Testis (tissue), 3 donors: ENCODE results near the gene ATP10A. TPM values are rescaled to one million over a fixed set of nuclear protein-coding genes. Genes with fewer than 3 reads are reported as not detected.

Source experiments
- DNase-seq: peaks from one replicate; pipeline ENCODE4 v3.0.0-alpha.2; 2019
- H3K27ac ChIP-seq, 2 donors: fragments of 200-600 bp; sonication (generic); one replicate each; pipeline ENCODE4 v1.5.1; 2019
- H3K27me3 ChIP-seq: fragments of 200-600 bp; sonication (generic); one replicate; pipeline ENCODE4 v1.5.1; 2019
- H3K36me3 ChIP-seq: fragments of 200-600 bp; sonication (generic); one replicate; pipeline ENCODE4 v1.5.1; 2017; ENCODE audit warnings: low read depth; ENCODE audit errors: missing control alignments
- H3K4me1 ChIP-seq: fragments of 200-600 bp; sonication (generic); one replicate; pipeline ENCODE4 v1.5.1; 2019
- H3K4me3 ChIP-seq, 2 donors: fragments of 200-600 bp; sonication (generic); one replicate each; pipeline ENCODE4 v1.5.1; 2017 to 2019
- H3K9me3 ChIP-seq: fragments of 200-600 bp; sonication (generic); one replicate; pipeline ENCODE4 v1.5.1; 2017
- POLR2A ChIP-seq: fragments of 450-650 bp; IDR thresholded peaks from one replicate; pipeline ENCODE4 v1.6.1; 2017; ENCODE audit warnings: antibody characterized with exemption, mild to moderate bottlenecking, moderate library complexity
- WGBS, 2 donors: methylation state at CpG; one replicate each; pipeline ENCODE4 v1.1.5; 2018; 5-methylcytosine and 5-hydroxymethylcytosine counted together
- intact Hi-C: fragments of 100-400 bp; cut with DNase I; formaldehyde crosslinking; loops from one replicate; pipeline ENCODE4 v1.15.1; 2023; ENCODE audit warnings: low total_unique reads
- polyA plus RNA-seq: library from polyadenylated mRNA; stranded (reverse); fragments of 350-450 nt; fragmentation: Illumina TruSeq; extraction: RNeasy Lipid Tissue Mini Kit (QIAGEN cat#74804); gene quantifications from one replicate; pipeline ENCODE4 v1.2.3, GENCODE V29; 2014; ENCODE audit warnings: low read depth, low replicate concordance; ENCODE audit not compliant: insufficient read depth
- total RNA-seq, 2 donors: library from RNA; depleted of rRNA; stranded (reverse); fragments of >200 nt; gene quantifications; one replicate each; pipeline ENCODE4 v1.2.3, GENCODE V29; 2016
- TF ChIP-seq, protein P1 (sequence below), 3 experiments: fragments of 450-650 bp in 2 of 3; fragments of 200-600 bp in 1 of 3; sonication (generic) in 1 of 3; IDR thresholded peaks; one replicate each; pipeline ENCODE4 v1.5.1; 2016 to 2019; ENCODE audit warnings: antibody characterized with exemption in 3 of 3, mild to moderate bottlenecking in 2 of 3, moderate library complexity in 1 of 3

The ATP10A gene
- total and polyA plus RNA-seq, 3 donors from 2014 or later: 13.6 to 26.5 (median 22.8) TPM

GRCh38 chr15:25783607-25784540, 79.3 kb downstream of the ATP10A start:
- no peak overlapping the region for H3K4me3 ChIP-seq
- intact Hi-C loops: no loop called here
- TF ChIP-seq, protein P1, sequence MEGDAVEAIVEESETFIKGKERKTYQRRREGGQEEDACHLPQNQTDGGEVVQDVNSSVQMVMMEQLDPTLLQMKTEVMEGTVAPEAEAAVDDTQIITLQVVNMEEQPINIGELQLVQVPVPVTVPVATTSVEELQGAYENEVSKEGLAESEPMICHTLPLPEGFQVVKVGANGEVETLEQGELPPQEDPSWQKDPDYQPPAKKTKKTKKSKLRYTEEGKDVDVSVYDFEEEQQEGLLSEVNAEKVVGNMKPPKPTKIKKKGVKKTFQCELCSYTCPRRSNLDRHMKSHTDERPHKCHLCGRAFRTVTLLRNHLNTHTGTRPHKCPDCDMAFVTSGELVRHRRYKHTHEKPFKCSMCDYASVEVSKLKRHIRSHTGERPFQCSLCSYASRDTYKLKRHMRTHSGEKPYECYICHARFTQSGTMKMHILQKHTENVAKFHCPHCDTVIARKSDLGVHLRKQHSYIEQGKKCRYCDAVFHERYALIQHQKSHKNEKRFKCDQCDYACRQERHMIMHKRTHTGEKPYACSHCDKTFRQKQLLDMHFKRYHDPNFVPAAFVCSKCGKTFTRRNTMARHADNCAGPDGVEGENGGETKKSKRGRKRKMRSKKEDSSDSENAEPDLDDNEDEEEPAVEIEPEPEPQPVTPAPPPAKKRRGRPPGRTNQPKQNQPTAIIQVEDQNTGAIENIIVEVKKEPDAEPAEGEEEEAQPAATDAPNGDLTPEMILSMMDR (IDR thresholded peaks at IDR 0.05): peak in 2 of 3 experiments; percentile 2 to 36
- TF ChIP-seq POLR2A: no peak
- peaks cover 10% of the 10 kb centered on the region for H3K4me1 ChIP-seq
- H3K27me3 ChIP-seq: no peaks in the 10 kb centered on the region
- H3K9me3 ChIP-seq: no peaks in the 10 kb centered on the region
- H3K36me3 ChIP-seq: no peaks in the 10 kb centered on the region
- DNase-seq: peak; percentile 51
- 78 to 88% methylated on average over 19 of the region's 19 CpGs for WGBS, 2 donors
- no peak overlapping the region for H3K27ac ChIP-seq

DNA sequence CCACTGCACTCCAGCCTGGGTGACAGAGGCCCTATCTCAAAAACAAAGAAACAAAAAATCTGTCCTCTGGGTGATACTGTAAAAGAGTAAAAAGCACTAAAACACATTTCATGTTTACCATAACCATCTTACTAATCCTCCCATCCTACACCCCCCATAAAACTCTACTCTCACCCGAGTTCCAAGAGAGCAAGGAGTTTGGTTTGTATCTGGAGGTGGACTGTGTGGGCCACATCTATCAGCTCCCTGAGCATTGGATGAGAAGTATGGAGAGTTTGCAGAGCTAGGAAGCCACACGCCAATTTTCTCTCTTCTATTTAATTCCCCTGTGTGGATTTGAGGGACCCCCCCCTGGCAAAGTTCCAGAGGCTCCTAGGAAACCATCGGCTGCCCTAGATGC, 80.0 kb downstream of the ATP10A start:
- DNase-seq: no peak
- no peaks in the 10 kb centered on the region for H3K27me3 ChIP-seq
- no peak for TF ChIP-seq POLR2A
- 94 to 96% methylated on average over 3 of the region's 3 CpGs for WGBS, 2 donors
- no peak overlapping the region for H3K27ac ChIP-seq
- H3K9me3 ChIP-seq: no peaks in the 10 kb centered on the region
- no peak overlapping the region for H3K4me3 ChIP-seq
- no peaks in the 10 kb centered on the region for H3K36me3 ChIP-seq
- intact Hi-C loops: no loop called here
- peaks cover 6% of the 10 kb centered on the region for H3K4me1 ChIP-seq

- Histone ChIP-seq H3K9me3 (no peaks in the 10 kb centered on the region), H3K4me1 (peaks cover 5% of the 10 kb centered on the region), H3K27me3 (no peaks in the 10 kb centered on the region), H3K36me3 (no peaks in the 10 kb centered on the region), H3K27ac (no peak overlapping the region), H3K4me3 (no peak overlapping the region)
- DNase-seq: no peak
- 83% methylated on average over 24 to 28 of the region's 28 CpGs for WGBS, 2 donors
- TF ChIP-seq, protein P1 (IDR thresholded peaks at IDR 0.05): no peak
- no peak for TF ChIP-seq POLR2A
- intact Hi-C loops: no loop called here
Measured at GRCh38 chr15:25780479-25781255, 82.5 kb downstream of the ATP10A start.

DNA sequence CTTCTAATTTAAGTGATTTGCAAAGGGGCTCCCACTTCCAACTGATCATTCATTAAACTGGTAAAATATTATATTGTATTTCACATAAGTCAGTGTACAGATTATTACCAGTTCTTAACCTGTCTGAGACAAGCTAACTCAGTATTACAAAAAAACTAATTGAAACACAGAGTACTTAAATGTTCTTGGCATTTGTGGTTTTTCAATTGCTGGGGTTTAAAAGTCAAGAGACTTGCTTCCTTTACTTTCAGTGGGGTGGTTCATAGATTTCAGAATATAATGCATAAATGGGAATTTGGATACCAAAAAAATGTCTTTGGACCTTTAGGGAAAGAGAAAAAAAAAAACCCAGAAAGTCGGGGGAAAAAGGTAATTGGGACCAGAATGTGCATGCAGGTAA, 85.0 kb downstream of the ATP10A start:
- Histone ChIP-seq H3K36me3 (no peaks in the 10 kb centered on the region), H3K27me3 (no peaks in the 10 kb centered on the region), H3K9me3 (no peaks in the 10 kb centered on the region), H3K27ac (no peak overlapping the region), H3K4me3 (no peak overlapping the region), H3K4me1 (peaks cover 9% of the 10 kb centered on the region)
- 65 to 75% methylated on average over 1 of the region's 1 CpG for WGBS, 2 donors
- DNase-seq: no peak
- TF ChIP-seq POLR2A: no peak
- TF ChIP-seq, protein P1 (IDR thresholded peaks at IDR 0.05): no peak
- intact Hi-C loops: no loop called here

DNA sequence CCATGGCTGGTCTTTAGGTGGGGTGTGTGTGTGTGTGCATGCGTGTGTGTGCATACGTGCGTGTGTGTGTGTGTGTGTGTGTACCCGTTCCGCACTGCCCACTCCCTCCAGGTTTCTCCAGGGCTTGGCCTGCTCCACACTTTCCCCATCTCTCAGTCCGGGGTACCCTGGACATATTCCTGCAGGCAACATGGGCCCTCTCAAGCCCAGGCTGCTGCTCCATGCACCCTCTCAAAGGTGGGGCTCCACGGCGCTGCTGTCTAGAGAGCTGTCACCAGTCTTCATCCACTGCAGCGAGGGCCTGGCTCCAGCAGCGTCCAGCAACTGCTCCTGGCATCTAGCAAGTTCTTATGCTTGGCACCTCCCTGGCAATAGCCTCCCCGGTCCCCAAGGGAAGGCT, 86.1 kb downstream of the ATP10A start:
- intact Hi-C loops: no loop called here
- no peak overlapping the region for H3K27ac ChIP-seq

More for the DNA sequence above, 86.1 kb downstream of the ATP10A start:
- Histone ChIP-seq H3K4me1 (peaks cover 9% of the 10 kb centered on the region), H3K9me3 (no peaks in the 10 kb centered on the region), H3K36me3 (no peaks in the 10 kb centered on the region), H3K27me3 (no peaks in the 10 kb centered on the region), H3K4me3 (no peak overlapping the region)
- no peak for DNase-seq
- TF ChIP-seq POLR2A: no peak
- TF ChIP-seq, protein P1 (IDR thresholded peaks at IDR 0.05): no peak
- 83 to 90% methylated on average over 4 to 11 of the region's 11 CpGs for WGBS, 2 donors
